Fibroblast of villous mesenchyme (primary cell): ENCODE results near the gene SIKE1. TPM values are rescaled to one million over a fixed set of nuclear protein-coding genes. Genes with fewer than 3 reads are reported as not detected.

Source experiments
- DNase-seq: peaks from one replicate; pipeline ENCODE4 v3.0.0-alpha.2; 2010; ENCODE audit warnings: low read depth
- H3K4me3 ChIP-seq: 2 replicates; pipeline ENCODE4 v1.5.1; 2011; ENCODE audit warnings: low read depth, mild to moderate bottlenecking, low read length
- total RNA-seq: library from RNA; depleted of rRNA; stranded (reverse); fragments of >200 nt; gene quantifications from 2 replicates; pipeline ENCODE4 v1.2.3, GENCODE V29; 2012
- TF ChIP-seq, protein P1 (sequence below): IDR thresholded peaks from 2 replicates; pipeline ENCODE4 v1.5.1; 2012; ENCODE audit warnings: low read depth, mild to moderate bottlenecking, low read length; ENCODE audit not compliant: insufficient read depth

The SIKE1 gene
- total RNA-seq, 1 donor: 73.8 TPM

DNA sequence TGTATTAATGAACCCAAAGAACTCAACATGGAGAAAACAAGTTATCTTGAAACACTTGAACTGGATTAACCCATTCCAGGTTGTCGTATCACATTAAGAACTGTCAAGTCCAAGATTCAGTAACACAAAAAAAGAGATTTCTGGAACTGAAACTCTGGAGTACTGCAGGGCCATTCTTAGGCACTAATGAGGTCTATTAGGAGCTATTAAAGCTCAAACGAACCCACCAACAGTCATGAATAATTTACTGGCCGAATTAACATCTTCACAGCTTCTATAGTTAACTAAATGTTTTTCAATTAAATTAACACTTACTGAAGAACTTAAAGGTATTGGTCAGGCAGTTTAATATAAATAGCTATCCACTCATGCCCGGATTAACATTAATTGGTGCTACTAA, 27.3 kb downstream of the SIKE1 start:
- DNase-seq: no peak
- TF ChIP-seq, protein P1, sequence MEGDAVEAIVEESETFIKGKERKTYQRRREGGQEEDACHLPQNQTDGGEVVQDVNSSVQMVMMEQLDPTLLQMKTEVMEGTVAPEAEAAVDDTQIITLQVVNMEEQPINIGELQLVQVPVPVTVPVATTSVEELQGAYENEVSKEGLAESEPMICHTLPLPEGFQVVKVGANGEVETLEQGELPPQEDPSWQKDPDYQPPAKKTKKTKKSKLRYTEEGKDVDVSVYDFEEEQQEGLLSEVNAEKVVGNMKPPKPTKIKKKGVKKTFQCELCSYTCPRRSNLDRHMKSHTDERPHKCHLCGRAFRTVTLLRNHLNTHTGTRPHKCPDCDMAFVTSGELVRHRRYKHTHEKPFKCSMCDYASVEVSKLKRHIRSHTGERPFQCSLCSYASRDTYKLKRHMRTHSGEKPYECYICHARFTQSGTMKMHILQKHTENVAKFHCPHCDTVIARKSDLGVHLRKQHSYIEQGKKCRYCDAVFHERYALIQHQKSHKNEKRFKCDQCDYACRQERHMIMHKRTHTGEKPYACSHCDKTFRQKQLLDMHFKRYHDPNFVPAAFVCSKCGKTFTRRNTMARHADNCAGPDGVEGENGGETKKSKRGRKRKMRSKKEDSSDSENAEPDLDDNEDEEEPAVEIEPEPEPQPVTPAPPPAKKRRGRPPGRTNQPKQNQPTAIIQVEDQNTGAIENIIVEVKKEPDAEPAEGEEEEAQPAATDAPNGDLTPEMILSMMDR: no peak
- H3K4me3 ChIP-seq: no peak overlapping the region

DNA sequence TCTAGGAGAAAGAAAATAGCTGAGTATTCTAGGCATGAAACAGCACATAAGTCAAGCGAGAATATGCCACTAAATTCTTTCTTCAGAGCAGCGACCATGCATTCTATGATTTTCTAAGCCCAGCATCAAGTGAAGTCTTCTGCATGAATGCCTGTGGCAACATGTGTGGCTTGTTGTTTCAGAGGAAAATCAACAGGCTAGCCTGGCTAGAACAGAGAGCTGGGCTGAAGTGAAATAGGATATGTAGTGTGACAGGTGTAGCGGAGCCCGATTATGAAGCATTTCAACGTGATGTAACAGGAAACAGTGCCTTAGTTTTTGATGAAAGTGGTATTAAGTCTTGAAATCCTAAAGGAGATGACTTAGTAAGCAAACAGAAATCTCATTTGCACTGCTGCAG, 29.7 kb downstream of the SIKE1 start:
- no peak overlapping the region for H3K4me3 ChIP-seq
- TF ChIP-seq, protein P1: no peak
- DNase-seq: no peak

DNA sequence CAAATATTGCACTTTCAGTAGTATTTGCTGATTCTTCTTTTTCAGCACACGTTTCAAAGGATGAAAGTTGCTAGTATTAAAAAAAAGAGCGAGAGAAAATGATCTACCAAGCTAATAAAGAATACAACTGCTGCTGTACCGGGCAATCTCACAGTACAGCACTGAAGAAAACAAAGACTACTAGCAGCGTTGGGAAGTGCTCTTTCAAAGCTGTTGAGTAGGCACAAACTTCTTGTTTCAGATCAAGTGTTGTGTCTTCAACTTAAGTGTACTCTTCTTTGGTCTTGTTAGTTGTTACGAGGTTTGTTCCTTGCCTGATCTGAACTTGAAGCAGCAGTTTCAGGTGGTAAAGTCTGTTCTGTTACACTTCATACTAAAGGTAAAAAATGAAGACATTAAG, 30.6 kb downstream of the SIKE1 start:
- DNase-seq: no peak
- TF ChIP-seq, protein P1: no peak
- H3K4me3 ChIP-seq: no peak overlapping the region

DNA sequence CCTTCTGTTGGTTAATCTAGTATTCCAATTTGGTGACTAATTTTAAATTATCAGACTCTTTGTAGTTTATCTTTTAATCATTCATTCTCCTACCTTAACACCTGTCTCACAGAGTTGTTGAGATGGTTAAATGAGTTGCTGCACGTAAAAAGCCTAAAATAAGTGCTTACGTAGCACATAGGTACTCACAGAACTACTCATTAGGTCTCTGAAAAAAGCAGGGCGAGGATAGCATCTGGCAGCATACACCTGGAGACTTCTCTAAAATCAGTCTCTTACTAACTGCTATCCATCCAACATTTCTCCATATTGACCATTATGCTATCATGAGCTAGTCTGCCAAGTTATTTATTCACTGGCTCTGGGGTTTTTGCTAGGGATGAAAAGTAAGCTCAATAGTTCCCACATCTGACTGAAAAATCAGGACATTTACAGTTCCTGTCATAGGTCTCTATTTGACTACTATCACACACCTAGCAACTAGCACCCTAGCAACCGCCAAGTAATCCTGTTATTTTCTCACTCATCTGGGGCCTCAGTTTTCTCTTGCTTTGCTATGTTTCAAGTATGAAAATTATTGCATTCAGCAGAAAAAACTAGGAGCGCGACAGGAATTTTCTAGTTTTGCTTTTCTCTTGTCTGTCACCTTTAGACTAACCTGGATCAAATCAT, 33.9 kb downstream of the SIKE1 start:
- no peak overlapping the region for H3K4me3 ChIP-seq
- no peak for DNase-seq
- TF ChIP-seq, protein P1: no peak

DNA sequence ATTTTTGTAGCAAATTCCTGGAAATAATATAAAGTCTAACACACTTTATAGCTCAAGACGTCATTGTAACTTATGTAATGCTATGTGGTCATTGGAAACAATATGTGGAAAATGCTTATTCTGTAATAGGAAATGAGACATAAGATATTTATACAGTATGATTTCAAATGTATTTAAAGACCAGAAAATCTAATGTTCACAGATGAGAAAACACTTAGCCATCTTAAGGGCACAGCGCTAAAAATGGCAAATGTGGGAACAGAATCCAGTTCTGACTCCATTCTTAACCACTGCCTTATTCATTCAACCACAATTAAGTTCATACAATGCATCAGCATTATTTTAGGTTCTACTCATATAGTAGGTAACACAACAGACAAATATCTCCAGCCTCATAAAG, 35.2 kb downstream of the SIKE1 start:
- H3K4me3 ChIP-seq: no peak overlapping the region
- DNase-seq: no peak
- TF ChIP-seq, protein P1: no peak

DNA sequence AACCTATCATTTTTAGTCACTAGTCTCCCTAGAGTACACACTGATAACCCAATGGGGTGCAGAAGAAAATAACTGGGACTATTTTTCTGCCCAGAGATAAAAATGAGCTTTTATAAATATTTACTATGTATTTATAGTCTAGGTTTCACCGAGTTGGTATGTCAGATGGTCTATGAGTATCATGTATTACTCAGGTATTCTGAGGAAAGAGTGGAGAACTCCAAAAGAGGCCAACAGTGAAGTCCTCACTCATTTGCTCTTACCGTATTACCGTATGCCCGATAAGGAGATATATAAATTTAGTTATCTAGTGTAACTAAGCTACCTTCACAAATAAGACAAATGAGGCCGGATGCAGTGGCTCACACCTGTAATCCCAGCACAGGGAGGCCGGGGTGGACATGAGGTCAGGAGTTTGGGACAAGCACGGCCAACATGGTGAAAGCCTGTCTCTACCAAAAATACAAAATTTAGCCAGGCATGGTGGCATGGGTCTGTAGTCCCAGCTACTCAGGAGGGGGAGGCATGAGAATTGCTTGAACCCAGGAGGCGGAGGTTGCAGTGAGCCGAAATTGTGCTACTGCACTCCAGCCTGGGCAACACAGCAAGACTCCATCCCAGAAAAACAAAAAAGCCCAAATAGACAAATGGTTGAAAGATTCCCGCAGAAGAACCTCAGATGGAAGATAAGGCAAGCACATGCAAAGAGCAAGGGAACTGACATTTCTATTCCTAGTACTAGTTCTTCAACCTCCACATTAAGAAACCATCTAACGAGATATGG, 38.3 kb downstream of the SIKE1 start:
- no peak overlapping the region for H3K4me3 ChIP-seq
- DNase-seq: no peak
- TF ChIP-seq, protein P1: no peak

DNA sequence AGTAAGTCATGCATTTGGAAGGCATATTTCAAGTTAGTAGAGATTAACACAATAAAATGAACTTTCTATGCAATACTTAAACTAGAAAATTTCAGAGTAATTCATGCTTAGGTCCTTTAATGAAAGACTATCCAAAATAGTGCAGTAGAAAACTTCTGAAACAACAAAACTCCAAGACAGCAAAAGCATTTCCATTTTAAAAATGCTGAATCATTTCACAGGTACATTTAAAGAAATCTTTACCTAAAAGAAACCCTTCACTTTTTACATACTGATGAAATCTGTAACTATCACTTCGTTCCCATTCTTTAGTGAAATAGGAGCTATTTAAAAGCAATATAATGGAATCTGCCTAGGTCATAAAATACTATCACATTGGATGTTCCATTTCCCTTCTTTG, 40.2 kb downstream of the SIKE1 start:
- TF ChIP-seq, protein P1: no peak
- DNase-seq: no peak
- no peak overlapping the region for H3K4me3 ChIP-seq
